Peyer's patch (tissue), 4 donors: ENCODE measurements around the gene NOXO1.

Source experiments
- CTCF ChIP-seq, 6 experiments: fragments of 450-650 bp in 4 of 6; fragments of 200-600 bp in 2 of 6; sonication (generic) in 1 of 6; IDR thresholded peaks; one replicate each; pipeline ENCODE4 v1.5.1; 2017 to 2019; ENCODE audit warnings: antibody characterized with exemption in 6 of 6, mild to moderate bottlenecking in 3 of 6, moderate library complexity in 1 of 6
- POLR2A ChIP-seq, 2 donors: fragments of 450-650 bp; IDR thresholded peaks; one replicate each; pipeline ENCODE4 v1.5.1; 2017; ENCODE audit warnings: antibody characterized with exemption in 2 of 2, mild to moderate bottlenecking in 2 of 2, moderate library complexity in 2 of 2

GRCh38 chr16:1963806-1964505 lies 17.3 kb downstream of the NOXO1 start:
- TF ChIP-seq CTCF (IDR thresholded peaks at IDR 0.05) (peak in 3 of 6 experiments; percentile 16 to 30 (median 30)), POLR2A (IDR thresholded peaks at IDR 0.05) (no peak)
